GOT3 (cell line): ENCODE measurements around the gene INPP4A.

Source experiments
- DNase-seq: peaks from one replicate; lab custom pipeline; 2025; ENCODE audit warnings: mixed read lengths; lab: John Stamatoyannopoulos, UW

INPP4A gene

DNA sequence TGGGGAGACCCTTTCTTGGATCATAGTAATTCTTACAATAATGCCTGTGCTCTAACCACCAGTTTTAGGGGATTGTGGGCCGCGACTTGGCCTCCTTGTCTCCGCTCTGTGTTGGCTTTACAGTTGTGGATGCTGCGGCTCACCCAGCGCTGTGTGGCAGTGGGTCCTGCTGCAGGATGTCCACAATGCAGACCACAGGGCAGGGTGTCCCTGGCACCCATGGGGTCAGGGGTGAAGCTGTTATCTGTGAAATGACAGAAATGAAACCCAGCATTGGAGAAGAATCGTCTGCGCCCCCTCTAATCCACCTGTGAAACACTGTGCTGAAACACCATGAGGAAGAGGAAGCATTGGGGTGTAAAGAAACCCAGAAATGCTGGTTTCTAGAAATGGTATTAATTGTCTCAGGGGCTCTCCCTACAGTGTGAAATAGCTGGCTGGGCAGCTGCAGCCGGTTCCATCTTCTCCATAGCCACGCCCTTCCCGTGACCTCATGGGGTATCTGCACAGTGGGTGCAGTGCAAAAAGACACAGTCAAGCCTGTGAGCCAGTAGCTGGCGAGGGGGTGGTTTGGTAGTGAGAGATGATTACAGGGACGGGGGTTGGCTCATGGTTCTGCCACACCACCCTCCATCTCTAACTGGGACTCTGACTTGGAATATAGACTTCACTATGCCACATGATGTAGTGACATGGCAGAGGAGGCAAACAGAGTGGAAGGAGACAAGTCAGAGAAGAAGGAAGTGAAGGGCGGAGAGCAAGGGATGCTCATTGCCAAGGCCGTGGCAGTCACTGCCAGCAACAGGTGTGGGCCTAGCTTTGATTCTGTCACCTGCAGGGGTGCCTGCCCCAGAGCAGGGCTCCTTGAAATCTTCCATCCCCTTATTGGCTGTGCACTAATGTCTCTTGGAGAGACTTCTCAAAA lies 16.2 kb downstream of the INPP4A start:
- no peak for DNase-seq

DNA sequence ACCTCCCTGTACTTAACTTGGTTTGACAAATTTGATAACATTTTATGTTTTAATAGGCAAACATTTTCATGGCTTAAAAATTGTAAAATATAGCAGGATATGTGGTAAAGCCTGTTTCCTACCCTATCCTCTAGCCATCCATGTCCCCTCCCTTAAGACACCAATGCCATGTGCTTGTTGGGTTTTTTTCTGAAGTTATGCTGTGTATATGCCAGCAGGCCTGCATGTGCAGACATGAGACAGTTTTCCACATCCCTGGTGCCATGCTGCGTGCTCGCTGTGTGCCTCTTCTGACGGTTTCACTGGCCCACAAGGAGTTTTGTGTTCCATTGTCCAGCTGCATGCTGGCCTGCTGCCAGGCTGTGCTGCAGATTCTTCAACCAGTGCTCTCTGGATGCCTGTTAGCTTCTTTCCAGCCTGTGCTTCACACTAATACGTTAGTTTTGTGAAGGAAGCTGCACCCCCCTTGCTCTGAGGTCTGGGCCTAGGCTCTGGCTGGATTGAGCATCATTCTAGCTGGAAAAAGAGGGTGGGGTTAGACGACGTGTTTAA lies 16.9 kb downstream of the INPP4A start:
- DNase-seq: no peak

GRCh38 chr2:98463081-98463481 lies 18.4 kb downstream of the INPP4A start:
- no peak for DNase-seq

- DNase-seq: no peak
Observed at GRCh38 chr2:98463551-98463971, 18.9 kb downstream of the INPP4A start.

- DNase-seq: no peak
Observed at GRCh38 chr2:98463988-98464771, 19.5 kb downstream of the INPP4A start.

GRCh38 chr2:98464772-98465310 lies 20.2 kb downstream of the INPP4A start:
- DNase-seq: no peak

DNA sequence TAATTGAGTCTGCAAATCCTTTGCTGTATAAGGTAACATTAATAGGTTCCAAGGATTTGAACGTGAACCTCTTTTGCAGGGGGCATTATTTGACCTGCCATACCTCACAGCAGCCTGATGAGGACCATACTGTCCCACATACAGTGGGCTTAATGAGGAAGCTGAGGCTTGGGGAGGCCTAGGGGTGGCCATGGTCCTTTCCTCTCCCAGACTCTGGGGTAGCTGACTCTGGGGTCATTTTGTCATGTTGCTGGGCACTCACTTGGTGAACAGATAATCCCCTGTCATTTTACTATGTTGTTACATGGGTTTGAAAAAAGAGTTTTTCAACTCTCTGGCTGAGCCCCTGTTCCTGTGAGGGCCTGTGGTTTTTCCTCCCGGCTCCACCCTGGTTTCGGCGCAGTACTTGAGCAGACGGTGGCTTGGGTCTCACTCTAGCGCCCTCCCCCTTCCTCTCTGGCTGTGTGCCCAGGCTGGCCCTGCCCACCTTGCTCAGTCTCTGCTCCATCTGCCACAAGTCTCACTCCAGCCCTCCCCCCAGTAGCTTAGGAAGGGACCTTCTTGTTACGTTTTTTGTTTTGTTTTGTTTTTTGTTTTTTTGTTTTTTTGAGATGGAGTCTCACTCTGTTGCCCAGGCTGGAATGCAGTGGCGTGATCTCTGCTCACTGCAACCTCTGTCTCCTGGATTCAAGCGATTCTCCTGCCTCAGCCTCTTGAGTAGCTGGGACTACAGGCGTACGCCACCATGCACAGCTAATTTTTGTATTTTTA lies 21.0 kb downstream of the INPP4A start:
- DNase-seq: no peak

DNA sequence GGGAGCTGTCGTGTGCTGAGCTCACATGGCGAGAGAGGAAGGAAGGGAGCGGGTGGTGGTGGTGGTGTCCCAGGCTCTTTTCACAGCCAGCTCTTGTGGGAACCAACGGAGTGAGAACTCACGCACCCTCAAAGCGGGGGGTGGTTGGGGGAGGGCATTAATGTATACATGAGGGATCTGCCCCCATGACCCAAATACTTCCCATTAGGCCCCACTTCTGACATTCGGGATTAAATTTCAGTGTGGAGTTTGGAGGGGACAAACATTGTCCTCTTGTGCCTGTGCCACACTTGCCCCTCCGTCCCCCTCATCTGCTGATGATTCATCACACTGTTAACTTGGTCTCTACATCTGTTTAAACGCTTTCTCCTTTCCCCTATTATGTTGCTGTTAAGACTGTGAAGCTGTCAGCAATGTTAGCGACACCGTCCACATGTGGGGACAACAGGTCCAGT lies 22.5 kb downstream of the INPP4A start:
- no peak for DNase-seq

DNA sequence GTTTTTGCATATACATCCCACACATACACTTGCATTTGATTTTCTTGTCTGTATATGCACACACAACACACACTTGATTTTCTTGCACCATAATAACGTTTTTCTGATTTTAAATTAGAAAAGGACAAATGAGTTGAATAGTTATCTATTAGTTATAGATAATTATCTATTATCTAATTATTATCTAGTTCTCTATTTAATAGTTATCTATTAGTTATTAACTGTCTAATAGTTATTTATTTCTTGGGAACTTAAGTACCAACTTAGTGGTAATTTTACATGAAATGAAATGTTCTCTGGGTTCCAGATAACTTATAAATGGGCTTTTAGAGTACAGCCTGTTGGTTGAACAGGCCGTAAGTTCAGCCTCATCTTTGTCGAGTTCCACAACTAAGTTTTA lies 23.0 kb downstream of the INPP4A start:
- DNase-seq: no peak

DNA sequence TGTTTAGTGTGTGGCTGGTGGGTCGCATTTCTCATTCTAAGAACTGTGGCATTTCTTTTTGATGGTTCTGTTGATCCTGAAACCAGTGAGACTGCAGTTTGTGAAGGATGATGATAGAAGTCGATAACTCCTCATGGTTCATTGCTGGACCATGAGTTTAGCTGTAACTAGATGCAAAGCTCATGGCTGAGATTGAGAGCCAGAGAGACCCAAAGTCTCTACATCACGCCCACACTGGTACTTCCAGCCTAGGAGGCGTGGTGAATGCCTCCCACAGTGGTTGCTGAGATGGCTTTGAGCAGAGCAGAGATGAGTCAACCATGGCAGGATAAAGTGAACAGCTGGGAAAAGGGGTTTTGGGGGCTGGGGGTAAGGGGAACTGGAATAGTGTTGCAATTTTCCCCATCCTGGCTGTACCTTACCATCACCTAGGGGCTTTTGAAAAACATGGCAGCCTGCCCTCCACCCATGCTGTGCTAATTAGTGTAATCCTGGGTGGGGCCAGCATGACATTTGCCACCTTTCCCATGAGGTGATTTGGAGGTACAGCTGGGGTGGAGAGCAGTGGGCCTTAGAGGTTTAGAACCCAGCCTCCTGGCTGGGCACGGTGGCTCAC lies 24.1 kb downstream of the INPP4A start:
- DNase-seq: no peak

GRCh38 chr2:98469862-98470544 lies 25.3 kb downstream of the INPP4A start:
- DNase-seq: no peak

DNA sequence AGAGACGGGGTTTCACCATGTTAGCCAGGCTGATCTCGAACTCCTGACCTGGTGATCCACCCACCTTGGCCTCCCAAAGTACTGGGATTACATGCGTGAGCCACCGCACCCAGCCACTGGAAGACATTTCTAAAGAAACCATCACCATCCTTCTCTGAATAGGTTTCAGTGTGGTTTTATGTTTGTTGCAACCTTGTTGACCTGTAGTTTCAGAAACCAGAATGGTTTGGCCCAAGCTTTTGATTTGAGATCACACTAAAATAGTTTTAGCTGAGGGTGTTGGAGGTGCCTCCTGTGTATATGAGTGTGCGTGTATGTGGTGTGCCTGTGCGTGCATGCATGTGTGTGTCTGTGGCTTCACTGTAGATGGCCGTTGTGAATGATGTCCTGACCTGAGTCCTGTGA lies 26.2 kb downstream of the INPP4A start:
- DNase-seq: no peak

DNA sequence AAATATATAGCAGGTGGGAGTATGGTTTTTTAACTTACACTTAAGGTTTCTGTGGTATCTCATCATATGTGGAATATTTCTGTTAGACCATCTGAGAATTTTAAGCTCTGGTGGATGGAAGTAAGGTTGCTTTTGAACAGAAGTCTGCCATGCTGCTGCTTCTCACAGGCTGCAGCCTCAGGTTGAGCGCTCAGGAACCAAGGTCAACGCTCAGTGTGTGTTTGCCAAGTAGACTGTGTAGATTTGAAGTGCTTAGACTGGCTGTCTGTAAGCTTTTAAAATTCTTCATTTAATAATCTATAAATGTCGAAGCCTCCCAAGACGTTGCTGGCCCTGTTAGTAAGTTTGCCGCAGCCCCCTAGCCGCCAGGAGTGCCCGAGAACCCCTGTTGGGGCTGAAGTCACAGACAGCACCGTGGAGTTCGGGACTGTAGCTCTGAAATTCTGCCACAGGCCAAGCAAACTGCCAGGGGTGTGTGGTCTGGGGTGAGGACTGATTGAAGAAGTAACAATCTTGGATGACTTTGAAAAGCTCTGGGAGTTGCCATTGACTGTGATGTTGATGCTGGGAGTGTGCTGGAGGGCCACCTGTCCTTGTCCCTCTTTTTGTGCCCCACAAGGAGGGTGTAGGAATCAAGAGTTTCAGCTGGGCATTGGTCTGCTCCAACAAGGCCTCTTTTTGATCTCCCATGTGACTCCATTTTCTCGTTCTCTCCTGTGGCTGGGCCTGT lies 26.9 kb downstream of the INPP4A start:
- no peak for DNase-seq

- no peak for DNase-seq
Observed at GRCh38 chr2:98472132-98472650, 27.5 kb downstream of the INPP4A start.

DNA sequence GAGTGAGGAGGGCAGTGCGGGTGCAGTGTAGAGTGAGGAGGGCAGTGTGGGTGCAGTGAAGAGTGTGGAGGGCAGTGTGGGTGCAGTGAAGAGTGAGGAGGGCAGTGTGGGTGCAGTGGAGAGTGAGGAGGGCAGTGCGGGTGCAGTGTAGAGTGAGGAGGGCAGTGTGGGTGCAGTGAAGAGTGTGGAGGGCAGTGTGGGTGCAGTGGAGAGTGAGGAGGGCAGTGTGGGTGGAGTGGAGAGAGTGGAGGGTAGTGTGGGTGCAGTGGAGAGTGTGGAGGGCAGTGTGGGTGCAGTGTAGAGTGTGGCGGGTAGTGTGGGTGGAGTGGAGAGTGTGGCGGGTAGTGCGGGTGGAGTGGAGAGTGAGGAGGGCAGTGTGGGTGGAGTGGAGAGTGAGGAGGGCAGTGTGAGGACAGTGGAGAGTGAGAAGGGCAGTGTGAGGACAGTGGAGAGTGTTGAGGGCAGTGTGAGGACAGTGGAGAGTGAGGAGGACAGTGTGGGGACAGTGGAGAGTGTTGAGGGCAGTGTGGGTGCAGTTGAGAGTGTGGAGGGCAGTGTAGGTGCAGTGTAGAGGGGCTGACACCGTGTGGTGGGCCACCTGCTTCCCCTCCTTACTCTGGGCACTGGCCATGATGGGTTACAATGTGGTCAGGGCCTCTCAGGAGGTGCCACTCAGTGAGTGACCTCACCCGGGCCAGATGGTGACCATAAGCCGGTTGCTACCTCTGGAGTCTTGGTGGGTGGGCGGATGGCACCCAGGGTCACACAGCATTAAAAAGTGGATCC lies 28.5 kb downstream of the INPP4A start:
- DNase-seq: no peak

GRCh38 chr2:98473995-98474780 lies 29.5 kb downstream of the INPP4A start:
- no peak for DNase-seq

DNA sequence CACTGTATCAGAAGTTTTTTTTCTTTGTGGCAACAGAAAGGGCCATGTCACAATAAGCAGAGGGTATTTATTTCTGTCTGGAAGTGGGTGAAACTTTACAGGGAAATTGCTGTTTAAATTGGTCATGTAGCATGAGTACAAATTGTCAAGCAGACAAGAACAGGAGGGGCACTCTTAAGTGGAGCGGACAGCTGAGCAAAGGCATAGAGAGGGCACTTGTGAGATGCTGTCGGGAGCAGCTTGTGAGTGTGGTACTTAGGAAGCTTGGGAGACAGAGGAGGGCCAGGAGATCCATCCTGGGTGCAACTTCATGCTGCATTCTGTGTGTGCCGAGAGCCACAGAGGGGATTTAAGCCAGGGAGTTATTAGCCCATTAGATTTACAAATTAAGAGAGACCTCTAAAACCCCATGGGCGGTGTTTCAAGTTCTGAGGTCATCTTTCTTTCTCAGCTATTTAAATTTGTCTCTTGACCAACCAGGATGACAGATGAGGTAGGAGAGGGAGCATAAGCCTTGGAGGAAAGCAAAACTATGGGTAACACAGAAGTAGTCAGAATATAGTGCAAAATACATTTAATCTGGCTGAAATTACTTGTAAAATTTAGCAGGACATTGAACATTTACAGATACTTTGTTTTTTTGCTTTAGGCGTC lies 30.4 kb downstream of the INPP4A start:
- DNase-seq: no peak
